AG08395 (cell line): ENCODE data around the gene INSC.

Experiments used
- DNase-seq: peaks from one replicate; pipeline ENCODE4 v3.0.0; 2012; ENCODE audit warnings: mixed read lengths, low spot score

The INSC gene

GRCh38 chr11:15185021-15185420 is 70.3 kb downstream of the INSC start:
- DNase-seq = no peak

DNA sequence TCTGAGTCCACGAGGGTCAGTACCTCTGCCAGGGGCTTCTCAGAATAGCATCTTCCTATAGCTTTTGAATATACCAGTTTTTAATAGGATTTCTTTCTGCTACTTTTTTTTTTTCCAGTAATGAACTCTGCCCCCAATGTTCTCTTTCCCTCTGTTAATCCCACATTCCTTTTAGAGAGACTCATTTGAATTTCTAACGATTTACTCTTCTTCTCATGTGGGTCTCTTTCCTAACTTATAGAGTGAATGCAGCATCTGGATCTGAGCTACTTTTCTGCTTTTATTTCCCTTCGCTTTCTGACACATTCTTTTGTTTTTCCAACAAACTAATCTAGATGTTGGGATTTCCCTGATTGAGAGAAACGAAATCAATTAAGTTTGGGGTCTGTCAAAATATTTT is 71.4 kb downstream of the INSC start:
- DNase-seq = peak; percentile 25

GRCh38 chr11:15189189-15189588 is 74.5 kb downstream of the INSC start:
- DNase-seq = no peak

- DNase-seq = no peak
These were observed 75.1 kb downstream of the INSC start for GRCh38 chr11:15189641-15190365.

DNA sequence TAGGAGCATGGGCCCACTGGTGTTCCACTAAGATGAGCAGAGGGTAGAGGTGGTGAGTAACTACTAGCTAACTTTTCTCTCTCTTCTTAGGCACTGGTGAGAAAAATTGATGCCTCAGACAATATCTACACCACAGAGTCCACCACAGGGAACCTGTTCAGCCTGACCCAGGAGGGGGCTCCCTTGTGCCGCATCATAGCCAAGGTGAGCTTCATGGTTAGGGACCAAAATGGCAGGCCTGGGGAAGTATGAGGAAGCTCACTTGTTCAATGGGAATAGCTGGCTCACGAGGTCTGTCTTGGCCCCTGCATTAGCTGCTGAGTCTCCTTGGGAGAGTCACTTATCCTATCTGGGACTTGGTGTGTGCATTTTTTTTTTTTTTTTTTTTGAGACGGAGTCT is 75.9 kb downstream of the INSC start:
- DNase-seq = no peak

DNA sequence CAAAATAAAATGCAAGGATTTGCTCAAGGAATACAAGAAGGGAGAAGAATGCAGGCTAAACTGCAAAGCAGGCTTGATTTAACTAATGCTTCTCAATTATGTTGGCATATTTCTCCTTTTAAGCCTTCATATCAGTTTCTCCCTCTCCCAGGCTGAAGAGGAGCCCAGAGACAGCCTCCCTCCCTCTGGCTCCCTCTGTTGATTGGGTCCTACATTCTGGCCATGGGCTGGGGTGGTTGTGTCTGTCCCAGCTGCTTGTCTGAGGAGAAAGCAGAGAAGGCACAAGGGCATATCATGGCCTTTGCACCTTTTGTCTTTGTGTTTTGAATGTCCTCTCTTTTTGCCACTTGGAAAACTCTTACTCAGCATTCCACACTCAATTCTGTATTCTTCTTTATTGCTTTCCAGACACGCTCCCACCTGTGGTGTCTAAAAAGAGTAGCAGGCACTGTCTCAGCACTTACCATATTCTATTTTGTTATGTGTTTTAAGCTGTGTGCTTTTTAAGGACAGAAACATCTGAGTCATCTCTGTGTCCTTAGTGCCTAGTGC is 77.4 kb downstream of the INSC start:
- DNase-seq = no peak

- DNase-seq = peak; percentile 30
These were observed 80.1 kb downstream of the INSC start for GRCh38 chr11:15194671-15195415.

DNA sequence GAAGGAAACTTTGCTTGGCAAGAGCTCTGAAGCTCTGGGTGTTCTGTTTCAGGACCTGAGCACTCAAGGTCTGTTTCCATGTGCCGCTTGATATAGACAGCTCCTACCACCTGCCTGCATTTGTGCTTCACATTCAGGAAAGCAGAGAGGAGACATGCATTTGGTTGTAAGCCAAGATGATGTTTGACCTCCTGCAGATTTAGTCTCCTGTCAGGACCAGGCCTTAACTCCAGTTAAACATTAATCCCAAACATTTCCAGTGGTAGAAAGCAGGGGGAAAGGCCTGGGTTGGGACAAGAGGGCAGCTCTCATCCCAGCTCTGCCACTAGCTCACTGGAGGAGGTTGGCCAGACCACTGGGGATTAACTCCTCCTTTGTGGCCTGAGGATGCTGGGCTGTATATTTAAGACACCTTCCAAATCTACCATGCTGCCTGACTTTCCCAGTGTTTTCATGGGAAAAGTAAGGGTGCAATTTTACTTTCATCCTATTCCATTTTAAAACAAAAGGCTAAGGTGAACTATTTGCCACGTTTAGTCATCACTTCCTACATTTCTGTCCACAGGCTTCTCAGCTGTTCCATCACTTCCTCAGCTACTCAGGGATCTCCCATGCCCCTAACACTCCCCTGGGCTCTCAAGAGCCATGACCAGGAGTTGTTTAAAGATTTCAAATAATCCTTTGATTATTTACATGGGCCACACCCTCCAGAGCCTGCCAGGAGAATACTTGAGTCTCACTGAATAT is 80.9 kb downstream of the INSC start:
- no peak for DNase-seq

DNA sequence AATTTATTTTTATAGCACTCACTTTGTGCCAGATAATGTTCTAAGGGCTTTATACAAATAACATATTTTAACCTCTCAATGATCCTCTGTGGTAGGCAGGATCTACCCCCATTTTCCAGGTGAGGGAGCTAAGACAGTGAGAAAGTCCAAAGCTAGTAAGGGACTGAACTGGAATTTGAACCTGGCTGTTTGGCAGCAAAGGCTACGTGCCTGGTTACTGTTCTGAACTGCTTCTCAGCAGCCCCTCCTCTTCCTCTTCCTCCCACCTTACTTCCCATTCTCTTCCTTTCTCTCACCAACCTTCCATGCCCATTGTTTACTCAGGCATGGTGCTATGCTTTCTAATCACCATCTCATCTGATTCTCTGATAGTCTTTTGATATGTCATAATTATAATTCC is 82.0 kb downstream of the INSC start:
- DNase-seq = no peak

- no peak for DNase-seq
These were observed 83.0 kb downstream of the INSC start for GRCh38 chr11:15197696-15198095.

DNA sequence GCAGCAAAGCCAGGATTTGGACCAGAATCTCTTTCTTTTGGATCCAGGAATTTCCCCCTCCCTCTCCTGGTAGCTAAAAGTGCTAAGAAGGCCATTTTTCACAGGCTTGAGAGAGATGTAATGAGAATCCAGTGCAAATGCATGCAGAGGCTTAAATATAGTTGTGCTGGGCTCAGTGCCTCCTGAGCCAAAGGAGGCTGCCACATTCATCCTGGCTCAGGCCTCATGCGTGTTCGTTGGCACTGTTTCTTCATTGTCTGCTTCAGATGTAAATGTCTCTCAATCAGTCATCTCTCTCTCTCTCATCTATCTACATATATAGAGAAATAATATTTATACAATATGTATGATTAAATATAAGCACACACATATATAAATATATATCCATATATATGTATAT is 83.6 kb downstream of the INSC start:
- DNase-seq = no peak

- DNase-seq = peak; percentile 27
These were observed 85.0 kb downstream of the INSC start for GRCh38 chr11:15199693-15200092.

GRCh38 chr11:15200696-15201095 is 86.0 kb downstream of the INSC start:
- no peak for DNase-seq

DNA sequence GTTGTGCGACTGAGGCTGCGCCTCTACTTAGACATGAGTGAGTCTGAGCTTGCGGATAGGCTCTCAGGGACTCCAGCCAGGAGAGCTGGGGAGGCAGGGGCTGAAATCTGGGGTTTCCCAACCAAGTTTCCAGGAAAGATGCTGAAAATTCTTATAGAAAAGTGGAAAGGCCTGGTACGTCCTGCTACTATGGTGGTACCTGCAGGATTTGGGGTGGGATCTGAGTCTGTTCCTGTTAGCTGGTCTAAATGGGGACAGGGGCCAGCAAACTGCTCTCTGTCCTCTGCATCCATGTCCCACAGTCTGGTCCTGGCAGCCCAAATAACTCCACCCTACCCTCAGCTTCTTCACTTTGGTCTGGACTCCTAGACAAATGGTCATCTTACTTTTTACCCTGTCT is 86.9 kb downstream of the INSC start:
- no peak for DNase-seq

DNA sequence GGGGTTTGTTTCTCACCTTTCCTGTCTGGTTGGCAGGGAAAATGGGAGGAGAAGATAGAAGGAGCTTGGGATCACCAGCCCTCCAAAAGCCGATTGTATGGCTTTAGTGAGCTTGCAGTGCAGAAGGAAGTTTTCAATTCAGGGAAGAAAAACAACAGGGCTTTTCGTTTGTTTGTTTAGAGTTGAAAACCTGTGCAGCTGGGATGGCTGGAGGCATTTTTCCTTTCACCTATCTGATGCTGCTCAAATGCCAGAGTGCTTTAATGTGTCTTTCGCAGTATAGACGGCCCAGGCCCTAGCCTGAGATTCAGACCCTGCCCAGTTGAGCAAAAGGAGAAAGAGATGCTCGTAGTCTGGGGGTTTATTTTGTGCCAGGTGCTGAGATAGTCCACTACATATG is 87.9 kb downstream of the INSC start:
- DNase-seq = no peak

DNA sequence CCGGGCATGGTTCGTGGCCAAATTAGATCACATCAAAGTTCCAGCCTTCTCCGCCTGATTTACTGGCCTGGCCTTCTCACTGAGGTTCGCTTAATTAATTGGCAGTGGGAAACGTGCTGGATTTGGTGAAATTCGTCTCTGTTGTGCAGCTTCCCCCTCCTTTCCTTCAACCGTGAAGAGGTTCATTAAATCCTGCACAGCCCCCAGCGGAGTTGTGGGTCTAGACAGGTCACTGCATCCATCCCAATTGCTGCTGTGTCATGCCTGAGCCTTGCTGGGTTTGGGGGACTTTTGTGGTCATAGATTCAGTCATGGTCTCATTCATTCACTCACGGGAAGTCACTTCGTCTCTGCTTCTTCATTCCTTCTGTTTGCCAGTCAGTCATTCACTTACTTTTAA is 90.0 kb downstream of the INSC start:
- no peak for DNase-seq

- DNase-seq = no peak
These were observed 92.1 kb downstream of the INSC start for GRCh38 chr11:15206791-15207190.

DNA sequence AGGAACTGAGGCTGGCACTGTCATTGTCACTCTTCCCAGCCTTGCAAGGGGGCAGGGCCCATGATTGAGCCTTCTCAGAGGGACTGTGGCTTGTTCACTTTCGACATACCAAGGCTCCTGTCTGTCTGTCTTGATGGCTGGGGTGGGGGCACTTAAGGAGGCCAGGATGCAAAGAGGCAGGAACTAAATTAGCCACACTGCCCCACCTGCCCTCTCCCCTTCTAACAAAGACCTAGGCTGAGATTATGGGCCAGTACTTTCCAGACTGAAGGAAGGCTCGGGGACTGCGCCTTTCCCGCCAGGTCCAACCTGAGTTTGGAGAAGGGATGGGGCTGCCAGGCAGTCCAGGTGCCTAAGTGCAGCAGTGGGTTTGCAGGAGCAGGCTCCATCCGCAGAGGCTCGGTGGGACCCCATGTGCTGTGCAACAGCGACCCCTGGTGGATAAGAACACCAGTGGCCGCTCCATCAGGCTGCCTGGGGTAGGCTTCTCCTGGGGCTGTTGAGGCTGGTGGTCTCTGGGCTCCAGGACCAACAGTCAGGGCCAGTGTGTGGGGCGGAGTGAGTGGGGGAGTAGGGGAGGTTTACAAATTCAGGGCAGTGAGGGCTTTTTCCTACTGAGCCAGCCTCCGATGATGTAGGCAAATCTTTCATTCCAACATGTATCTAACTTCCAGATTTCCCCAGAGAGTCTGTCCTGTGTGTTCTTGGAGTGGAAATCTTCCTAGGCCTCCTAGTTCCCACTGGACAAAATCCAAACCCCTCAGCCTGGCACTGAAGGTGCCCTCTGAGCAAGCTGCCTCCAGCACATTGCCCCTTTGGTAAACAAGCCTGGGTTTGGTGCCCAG is 93.9 kb downstream of the INSC start:
- peak; percentile 84 for DNase-seq

GRCh38 chr11:15212876-15213275 is 98.2 kb downstream of the INSC start:
- no peak for DNase-seq

DNA sequence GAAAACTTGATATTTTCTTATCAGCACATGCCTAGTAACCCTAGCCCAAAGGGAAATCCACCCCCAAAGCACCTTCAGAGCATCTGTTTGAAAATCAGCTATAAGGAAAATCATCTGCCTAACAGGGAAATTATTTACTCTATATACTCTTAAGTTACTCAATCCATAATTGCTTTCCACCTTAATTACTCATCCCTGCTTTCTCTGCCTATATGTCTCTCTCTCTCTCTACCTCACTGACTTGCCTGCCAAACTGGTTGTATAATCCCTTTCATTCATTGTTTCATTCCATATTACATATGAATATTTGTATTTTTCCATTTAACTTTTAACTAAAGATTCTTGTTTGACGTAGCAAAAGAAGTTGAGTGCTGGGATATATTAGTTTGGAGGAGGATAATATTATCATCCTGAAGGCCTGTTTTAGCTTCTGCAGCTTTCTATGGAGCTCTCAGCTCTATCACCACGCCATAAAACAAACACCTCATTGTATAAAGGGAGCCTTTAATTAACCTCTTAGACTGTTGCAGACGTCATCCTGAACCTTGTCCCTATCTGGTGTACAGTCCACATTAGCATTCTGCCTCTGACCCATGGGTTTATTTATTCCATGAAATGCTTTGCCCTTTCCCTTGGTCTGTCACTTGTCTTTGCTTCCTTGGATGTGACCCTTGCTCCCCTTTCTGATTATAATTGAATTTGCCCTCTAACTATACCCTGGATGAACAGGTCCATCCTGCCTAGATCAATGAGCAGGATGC is 98.9 kb downstream of the INSC start:
- DNase-seq = no peak

DNA sequence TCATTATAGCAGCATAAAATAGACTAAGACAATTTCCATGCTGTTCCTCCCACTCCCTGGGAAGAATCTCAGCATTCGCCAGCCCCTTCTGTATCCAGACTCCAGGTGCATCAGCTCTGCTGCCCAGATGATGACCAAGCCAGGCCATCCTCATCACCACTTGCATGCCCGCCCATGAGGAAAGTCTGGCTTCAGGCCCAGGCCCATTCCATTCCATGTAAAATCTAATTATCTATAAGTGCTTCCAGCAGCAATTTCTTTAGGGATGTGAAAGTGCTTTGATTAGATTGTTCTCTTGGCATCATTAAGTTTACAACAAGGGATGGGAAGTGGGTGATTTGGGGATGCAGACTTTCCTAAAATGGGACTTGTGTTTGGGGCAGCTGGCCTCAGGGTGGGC is 100.3 kb downstream of the INSC start:
- no peak for DNase-seq
